ENCODE measurements around the gene SPINK4. TPM values are rescaled to one million over a fixed set of nuclear protein-coding genes. Genes with fewer than 3 reads are reported as not detected.

The SPINK4 gene
- total and polyA plus RNA-seq, 3 experiments from 2014 or later, result not detected

DNA sequence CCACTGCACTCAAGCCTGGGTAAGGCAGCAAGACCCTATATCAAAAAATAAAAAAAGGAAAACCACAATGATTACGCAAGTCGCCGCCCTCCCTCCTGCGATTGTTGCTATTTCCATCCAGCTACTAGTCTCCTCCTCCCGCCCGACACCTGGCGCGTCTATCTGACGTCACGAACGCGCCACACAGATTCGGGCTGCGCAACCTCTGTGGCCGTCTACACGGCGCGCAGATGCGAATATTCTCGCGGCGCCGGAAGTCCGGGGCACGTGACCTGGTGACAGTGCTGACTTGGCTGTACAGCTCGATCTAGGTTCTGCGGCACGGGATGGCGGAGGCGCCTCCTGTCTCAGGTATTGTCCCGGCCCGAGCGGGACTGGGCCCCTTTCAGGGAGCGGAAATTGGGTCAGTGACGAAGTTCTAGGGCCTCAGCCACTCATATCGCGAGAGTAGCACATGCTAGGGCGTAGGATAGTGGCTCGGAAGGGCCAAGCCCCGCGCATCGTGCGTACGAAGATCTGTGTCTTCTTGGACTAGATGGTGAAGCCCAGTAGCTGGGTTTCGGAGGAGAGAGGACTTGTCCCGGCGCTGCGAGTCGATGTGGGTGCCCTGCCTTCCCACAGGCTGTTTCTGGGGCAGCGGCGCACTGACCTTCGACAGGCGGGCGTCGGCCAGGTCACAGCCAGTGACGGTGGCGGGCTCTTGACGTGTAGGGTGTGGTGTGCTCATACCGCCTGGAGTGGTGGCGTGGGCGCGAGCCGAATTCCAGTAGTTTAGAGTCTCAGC, 50.5 kb downstream of the SPINK4 start, which contains the start of gene NFX1:
Gene NFX1, plus strand, starts transcription at position 270 of the 784 bp plus-strand sequence. Its CDS starts 57 bp downstream, at position 327.
- POLR2A ChIA-PET, result interaction anchor here (0.6 to 2.2 kb wide), 15 partner anchors 8 to 674 kb away, joined by 3 to 28 read pairs (median 5); partner anchors contain the start of genes ANKRD18B, AQP3, B4GALT1 and BAG1
- Histone ChIP-seq H3K27ac (ENCODE audit: low read depth, low read length) (peak within 1 kb of the TSS; percentile 99), H3K9me3 (ENCODE audit: low read length) (no peaks in the 10 kb centered on the region), H3K36me3 (ENCODE audit: insufficient read depth, low read length) (peaks cover 21% of the 10 kb centered on the region), H3K27me3 (ENCODE audit: insufficient read depth, low read length, poor library complexity, severe bottlenecking) (no peaks in the 10 kb centered on the region), H3K4me3 (ENCODE audit: low read length) (peak within 1 kb of the TSS; percentile 75), H3K4me1 (ENCODE audit: insufficient read depth, low read length) (peaks cover 54% of the 10 kb centered on the region)
- Mint-ChIP-seq H3K27me3 (peaks cover 0 to 4% of the 10 kb centered on the region in 2 donors), H3K4me1 (peaks cover 51 to 67% (median 64%) of the 10 kb centered on the region in 3 donors), H3K36me3 (peaks cover 5 to 51% (median 12%) of the 10 kb centered on the region in 3 donors), H3K4me3 (peak within 1 kb of the TSS; percentile 88 to 97 (median 94)), H3K27ac (peak within 1 kb of the TSS; percentile 98 to 100 (median 100)), H3K9me3 (no peaks in the 10 kb centered on the region)
- CTCF ChIA-PET, result interaction anchor here (0.6 to 1.7 kb wide), 11 partner anchors 10 to 223 kb away, joined by 3 to 4 read pairs (median 3); partner anchors contain the start of genes AQP3 and NOL6
- DNase-seq, result peak; percentile 97 to 100 (median 99)

- Mint-ChIP-seq H3K4me1 (peaks cover 54 to 72% (median 69%) of the 10 kb centered on the region in 3 donors), H3K36me3 (peaks cover 8 to 52% (median 14%) of the 10 kb centered on the region in 3 donors), H3K27ac (peak overlapping the region; percentile 98 to 100 (median 100)), H3K27me3 (peaks cover 0 to 4% of the 10 kb centered on the region in 2 donors), H3K9me3 (no peaks in the 10 kb centered on the region), H3K4me3 (peak overlapping the region; percentile 88 to 97 (median 94))
- Histone ChIP-seq H3K27ac (ENCODE audit: low read depth, low read length) (peak overlapping the region; percentile 99), H3K27me3 (ENCODE audit: insufficient read depth, low read length, poor library complexity, severe bottlenecking) (no peaks in the 10 kb centered on the region), H3K4me1 (ENCODE audit: insufficient read depth, low read length) (peaks cover 59% of the 10 kb centered on the region), H3K9me3 (ENCODE audit: low read length) (no peaks in the 10 kb centered on the region), H3K4me3 (ENCODE audit: low read length) (peak overlapping the region; percentile 75), H3K36me3 (ENCODE audit: insufficient read depth, low read length) (peaks cover 23% of the 10 kb centered on the region)
- POLR2A ChIA-PET, result interaction anchor here (0.7 to 2.2 kb wide), 5 partner anchors 27 to 237 kb away, joined by 3 to 28 read pairs (median 8); partner anchors contain the start of genes AQP3, BAG1, CHMP5 and NOL6
- DNase-seq, result no peak
- CTCF ChIA-PET, result interaction anchor here (1.4 to 1.7 kb wide), 2 partner anchors 17 to 26 kb away, joined by 4 read pairs; no protein-coding TSS in a partner anchor
Observed at GRCh38 chr9:33291031-33291397, 51.0 kb downstream of the SPINK4 start.

GRCh38 chr9:33291901-33292300, 51.9 kb downstream of the SPINK4 start:
- Mint-ChIP-seq H3K4me1 (peaks cover 61 to 79% (median 76%) of the 10 kb centered on the region in 3 donors), H3K36me3 (peaks cover 11 to 58% (median 17%) of the 10 kb centered on the region in 3 donors), H3K9me3 (no peaks in the 10 kb centered on the region), H3K4me3 (peak overlapping the region; percentile 28 to 97 (median 94)), H3K27ac (peak overlapping the region; percentile 44 to 100 (median 100)), H3K27me3 (peaks cover 0 to 4% of the 10 kb centered on the region in 2 donors)
- H3K27ac ChIP-seq (ENCODE audit: low read depth, low read length), result no peak overlapping the region
- H3K4me3 ChIP-seq (ENCODE audit: low read length), result no peak overlapping the region
- H3K36me3 ChIP-seq (ENCODE audit: insufficient read depth, low read length), result peaks cover 23% of the 10 kb centered on the region
- H3K4me1 ChIP-seq (ENCODE audit: insufficient read depth, low read length), result peaks cover 65% of the 10 kb centered on the region
- no peaks in the 10 kb centered on the region for H3K9me3 ChIP-seq (ENCODE audit: low read length)
- ChIA-PET POLR2A (interaction anchor here (0.7 kb wide), 1 partner anchor 238 kb away, joined by 3 read pairs; no protein-coding TSS in a partner anchor), CTCF (no interaction called here)
- no peak for DNase-seq
- H3K27me3 ChIP-seq (ENCODE audit: insufficient read depth, low read length, poor library complexity, severe bottlenecking), result no peaks in the 10 kb centered on the region

GRCh38 chr9:33293782-33294181, 53.8 kb downstream of the SPINK4 start:
- Mint-ChIP-seq H3K9me3 (no peaks in the 10 kb centered on the region), H3K27ac (peak overlapping the region in 5 of 8 donors; percentile 57 to 100 (median 75)), H3K4me3 (peak overlapping the region in 1 of 7 donors; percentile 10), H3K4me1 (peaks cover 73 to 89% (median 85%) of the 10 kb centered on the region in 3 donors), H3K27me3 (peaks cover 0 to 4% of the 10 kb centered on the region in 2 donors), H3K36me3 (peaks cover 11 to 77% (median 24%) of the 10 kb centered on the region in 3 donors)
- ChIA-PET POLR2A (no interaction called here), CTCF (no interaction called here)
- no peaks in the 10 kb centered on the region for H3K9me3 ChIP-seq (ENCODE audit: low read length)
- no peaks in the 10 kb centered on the region for H3K27me3 ChIP-seq (ENCODE audit: insufficient read depth, low read length, poor library complexity, severe bottlenecking)
- DNase-seq, result no peak
- peaks cover 77% of the 10 kb centered on the region for H3K4me1 ChIP-seq (ENCODE audit: insufficient read depth, low read length)
- peaks cover 23% of the 10 kb centered on the region for H3K36me3 ChIP-seq (ENCODE audit: insufficient read depth, low read length)
- H3K4me3 ChIP-seq (ENCODE audit: low read length), result no peak overlapping the region
- H3K27ac ChIP-seq (ENCODE audit: low read depth, low read length), result no peak overlapping the region

GRCh38 chr9:33294670-33295432, 54.9 kb downstream of the SPINK4 start:
- CTCF ChIA-PET, result no interaction called here
- peaks cover 82 to 96% (median 95%) of the 10 kb centered on the region in 3 donors for H3K4me1 Mint-ChIP-seq

GRCh38 chr9:33295571-33295970, 55.6 kb downstream of the SPINK4 start:
- Mint-ChIP-seq H3K4me3 (peak overlapping the region in 2 of 7 donors; percentile 23 to 36), H3K27me3 (peaks cover 0 to under 1% of the 10 kb centered on the region in 2 donors), H3K9me3 (no peaks in the 10 kb centered on the region), H3K4me1 (peaks cover 81 to 99% (median 98%) of the 10 kb centered on the region in 3 donors), H3K36me3 (peaks cover 14 to 88% (median 24%) of the 10 kb centered on the region in 3 donors), H3K27ac (peak overlapping the region in 5 of 8 donors; percentile 7 to 58 (median 52))
- Histone ChIP-seq H3K9me3 (ENCODE audit: low read length) (no peaks in the 10 kb centered on the region), H3K4me1 (ENCODE audit: insufficient read depth, low read length) (peaks cover 79% of the 10 kb centered on the region), H3K36me3 (ENCODE audit: insufficient read depth, low read length) (peaks cover 30% of the 10 kb centered on the region), H3K4me3 (ENCODE audit: low read length) (no peak overlapping the region), H3K27ac (ENCODE audit: low read depth, low read length) (no peak overlapping the region), H3K27me3 (ENCODE audit: insufficient read depth, low read length, poor library complexity, severe bottlenecking) (no peaks in the 10 kb centered on the region)
- no peak for DNase-seq
- ChIA-PET CTCF (no interaction called here), POLR2A (no interaction called here)

More at GRCh38 chr9:33294670-33295432, 54.9 kb downstream of the SPINK4 start:
- peaks cover 11 to 87% (median 24%) of the 10 kb centered on the region in 3 donors for H3K36me3 Mint-ChIP-seq
- no peak overlapping the region for H3K4me3 ChIP-seq (ENCODE audit: low read length)
- H3K27ac Mint-ChIP-seq, result peak overlapping the region in 7 of 8 donors; percentile 0 to 66 (median 44)
- H3K4me3 Mint-ChIP-seq, result peak overlapping the region in 3 of 7 donors; percentile 4 to 53 (median 36)
- no peaks in the 10 kb centered on the region for H3K27me3 ChIP-seq (ENCODE audit: insufficient read depth, low read length, poor library complexity, severe bottlenecking)
- peaks cover 0 to 4% of the 10 kb centered on the region in 2 donors for H3K27me3 Mint-ChIP-seq
- POLR2A ChIA-PET, result no interaction called here
- H3K36me3 ChIP-seq (ENCODE audit: insufficient read depth, low read length), result peaks cover 28% of the 10 kb centered on the region
- DNase-seq, result no peak
- H3K9me3 Mint-ChIP-seq, result no peaks in the 10 kb centered on the region
- H3K4me1 ChIP-seq (ENCODE audit: insufficient read depth, low read length), result peaks cover 79% of the 10 kb centered on the region
- no peaks in the 10 kb centered on the region for H3K9me3 ChIP-seq (ENCODE audit: low read length)
- H3K27ac ChIP-seq (ENCODE audit: low read depth, low read length), result no peak overlapping the region

GRCh38 chr9:33297432-33297831, 57.5 kb downstream of the SPINK4 start:
- no peaks in the 10 kb centered on the region for H3K27me3 Mint-ChIP-seq
- Histone ChIP-seq H3K27ac (ENCODE audit: low read depth, low read length) (no peak overlapping the region), H3K9me3 (ENCODE audit: low read length) (no peaks in the 10 kb centered on the region), H3K4me1 (ENCODE audit: insufficient read depth, low read length) (peaks cover 62% of the 10 kb centered on the region), H3K36me3 (ENCODE audit: insufficient read depth, low read length) (peaks cover 30% of the 10 kb centered on the region), H3K4me3 (ENCODE audit: low read length) (peak overlapping the region; percentile 32), H3K27me3 (ENCODE audit: insufficient read depth, low read length, poor library complexity, severe bottlenecking) (no peaks in the 10 kb centered on the region)
- peaks cover 15 to 90% (median 24%) of the 10 kb centered on the region in 3 donors for H3K36me3 Mint-ChIP-seq
- H3K4me3 Mint-ChIP-seq, result peak overlapping the region in 5 of 7 donors; percentile 7 to 64 (median 28)
- peaks cover 71 to 88% (median 81%) of the 10 kb centered on the region in 3 donors for H3K4me1 Mint-ChIP-seq
- peak overlapping the region; percentile 6 to 83 (median 76) for H3K27ac Mint-ChIP-seq
- CTCF ChIA-PET, result interaction anchor here (1.2 kb wide), 2 partner anchors 11 to 169 kb away, joined by 3 to 5 read pairs; no protein-coding TSS in a partner anchor
- POLR2A ChIA-PET, result no interaction called here
- H3K9me3 Mint-ChIP-seq, result no peaks in the 10 kb centered on the region
- DNase-seq, result no peak

Data from CD8-positive, alpha-beta memory T cell (primary cell).